GM23338 (cell line): Measurements from ENCODE around the gene IMMP2L. TPM values are rescaled to one million over a fixed set of nuclear protein-coding genes. Genes with fewer than 3 reads are reported as not detected.
A peak's percentile ranks its signal among the peaks of the same experiment; 100 is the strongest.

ENCODE experiments used
- ATAC-seq: fragments of 200-7000 bp; cut with Tn5 transposase; 3 replicates; pipeline ENCODE4 v1.9.1; 2020
- DNase-seq: peaks from one replicate; pipeline ENCODE4 v3.0.0-alpha.2; 2015; ENCODE audit warnings: low spot score
- H2AFZ ChIP-seq: fragments of 200-600 bp; sonication (generic); 2 replicates; pipeline ENCODE4 v1.8.0; 2016; ENCODE audit warnings: antibody characterized with exemption, mild to moderate bottlenecking, moderate library complexity
- H3F3A ChIP-seq: fragments of 200-600 bp; sonication (generic); replicated peaks from 2 replicates; pipeline ENCODE4 v1.8.0; 2017; ENCODE audit warnings: antibody characterized with exemption, mixed run types, low read depth
- H3K27ac ChIP-seq: fragments of 200-600 bp; sonication (generic); 2 replicates; pipeline ENCODE4 v1.6.1; 2016; ENCODE audit warnings: low read depth
- H3K27me3 ChIP-seq: fragments of 200-600 bp; sonication (generic); 2 replicates; pipeline ENCODE4 v1.8.0; 2016; ENCODE audit warnings: mild to moderate bottlenecking, mixed run types, moderate library complexity; ENCODE audit not compliant: insufficient read depth
- H3K36me3 ChIP-seq: fragments of 200-600 bp; sonication (generic); 2 replicates; pipeline ENCODE4 v1.8.0; 2016; ENCODE audit warnings: mild to moderate bottlenecking; ENCODE audit not compliant: insufficient read depth
- H3K4me1 ChIP-seq: fragments of 200-600 bp; sonication (generic); 2 replicates; pipeline ENCODE4 v1.8.0; 2016; ENCODE audit warnings: mild to moderate bottlenecking, moderate library complexity; ENCODE audit not compliant: insufficient read depth
- H3K4me2 ChIP-seq: fragments of 200-600 bp; sonication (generic); 2 replicates; pipeline ENCODE4 v1.7.1; 2017; ENCODE audit warnings: mixed run types
- H3K4me3 ChIP-seq: fragments of 200-600 bp; sonication (generic); 2 replicates; pipeline ENCODE4 v1.6.1; 2016; ENCODE audit warnings: mixed run types
- H3K79me2 ChIP-seq: fragments of 200-600 bp; sonication (generic); replicated peaks from 2 replicates; pipeline ENCODE4 v1.8.0; 2017; ENCODE audit warnings: mild to moderate bottlenecking; ENCODE audit not compliant: insufficient read depth
- H3K9me2 ChIP-seq: fragments of 200-600 bp; sonication (generic); 2 replicates; pipeline ENCODE4 v1.8.0; 2017; ENCODE audit not compliant: insufficient read depth
- H4K20me1 ChIP-seq: fragments of 200-600 bp; sonication (generic); replicated peaks from 2 replicates; pipeline ENCODE4 v1.8.0; 2017; ENCODE audit warnings: mild to moderate bottlenecking; ENCODE audit not compliant: insufficient read depth
- H3K27ac Mint-ChIP-seq: 2 replicates; pipeline ENCODE4 v1.8.0; 2020; ENCODE audit warnings: inconsistent platforms, mild to moderate bottlenecking, moderate library complexity, mixed read lengths
- H3K27me3 Mint-ChIP-seq: 3 replicates; pipeline ENCODE4 v1.8.0; 2022; ENCODE audit warnings: low read depth, mild to moderate bottlenecking, moderate library complexity, mixed read lengths, inconsistent platforms; ENCODE audit not compliant: insufficient read depth, poor library complexity
- H3K36me3 Mint-ChIP-seq: 3 replicates; pipeline ENCODE4 v1.8.0; 2021; ENCODE audit warnings: low read depth, mild to moderate bottlenecking, inconsistent platforms, moderate library complexity, mixed read lengths
- H3K4me1 Mint-ChIP-seq: 3 replicates; pipeline ENCODE4 v1.8.0; 2020; ENCODE audit warnings: mild to moderate bottlenecking, inconsistent platforms, mixed read lengths
- H3K4me3 Mint-ChIP-seq: 3 replicates; pipeline ENCODE4 v1.8.0; 2021; ENCODE audit warnings: moderate library complexity, mild to moderate bottlenecking, inconsistent platforms, mixed read lengths
- H3K9me3 Mint-ChIP-seq: 3 replicates; pipeline ENCODE4 v1.8.0; 2020; ENCODE audit warnings: moderate library complexity, mild to moderate bottlenecking, inconsistent platforms, mixed read lengths
- CTCF ChIP-seq, 2 experiments: fragments of 200-600 bp in 1 of 2; sonication (generic) in 1 of 2; conservative IDR thresholded peaks; 2 replicates each; pipeline versions ENCODE4 v1.5.1 to v1.6.1; 2016 to 2017; ENCODE audit warnings: antibody characterized with exemption in 2 of 2, low read depth in 2 of 2, mild to moderate bottlenecking in 2 of 2, moderate library complexity in 1 of 2
- EZH2 ChIP-seq: fragments of 200-600 bp; sonication (generic); IDR thresholded peaks from one replicate; pipeline ENCODE4 v1.8.0; 2017; ENCODE audit warnings: antibody characterized with exemption, mild to moderate bottlenecking, low read depth; ENCODE audit not compliant: unreplicated experiment
- EZH2phosphoT487 ChIP-seq: fragments of 200-600 bp; sonication (generic); IDR thresholded peaks from one replicate; pipeline ENCODE4 v1.8.1; 2018; ENCODE audit warnings: antibody characterized with exemption; ENCODE audit not compliant: unreplicated experiment
- JUNB ChIP-seq: IDR thresholded peaks from one replicate; pipeline ENCODE4 v1.6.1; 2016; ENCODE audit warnings: antibody characterized with exemption; ENCODE audit not compliant: unreplicated experiment
- STAT1 ChIP-seq: IDR thresholded peaks from one replicate; pipeline ENCODE4 v1.6.1; 2016; ENCODE audit warnings: antibody characterized with exemption; ENCODE audit not compliant: unreplicated experiment
- ZNF114 ChIP-seq: fragments of 250-450 bp; sonication (Bioruptor Pico); IDR thresholded peaks from 2 replicates; pipeline ENCODE4 v1.5.0; 2020; ENCODE audit warnings: mild to moderate bottlenecking, moderate library complexity
- ZNF331 ChIP-seq: fragments of 250-450 bp; sonication (Bioruptor Pico); IDR thresholded peaks from 2 replicates; pipeline ENCODE4 v1.5.0; 2020; ENCODE audit warnings: low read depth, mild to moderate bottlenecking, moderate library complexity
- ZNF462 ChIP-seq: fragments of 250-450 bp; sonication (Bioruptor Pico); IDR thresholded peaks from 2 replicates; pipeline ENCODE4 v1.5.0; 2020; ENCODE audit warnings: mild to moderate bottlenecking, moderate library complexity
- polyA plus RNA-seq: library from polyadenylated mRNA; unstranded; fragments of >200 nt; fragmentation: Nextera tagmentation; extraction: Ambion mirVana; gene quantifications from 2 replicates; pipeline ENCODE4 v1.2.1, GENCODE V29; 2016
- total RNA-seq: library from RNA; depleted of rRNA; stranded (reverse); fragments of >200 nt; shearing (Covaris generic); gene quantifications from 2 replicates; pipeline ENCODE4 v1.2.3, GENCODE V29; 2014
- TF ChIP-seq, protein P1 (sequence below): IDR thresholded peaks from 2 replicates; pipeline ENCODE4 v1.6.1; 2016; ENCODE audit warnings: antibody characterized with exemption

IMMP2L gene
- total and polyA plus RNA-seq, 2 experiments from 2014 or later = 7.3 to 14.0 TPM

DNA sequence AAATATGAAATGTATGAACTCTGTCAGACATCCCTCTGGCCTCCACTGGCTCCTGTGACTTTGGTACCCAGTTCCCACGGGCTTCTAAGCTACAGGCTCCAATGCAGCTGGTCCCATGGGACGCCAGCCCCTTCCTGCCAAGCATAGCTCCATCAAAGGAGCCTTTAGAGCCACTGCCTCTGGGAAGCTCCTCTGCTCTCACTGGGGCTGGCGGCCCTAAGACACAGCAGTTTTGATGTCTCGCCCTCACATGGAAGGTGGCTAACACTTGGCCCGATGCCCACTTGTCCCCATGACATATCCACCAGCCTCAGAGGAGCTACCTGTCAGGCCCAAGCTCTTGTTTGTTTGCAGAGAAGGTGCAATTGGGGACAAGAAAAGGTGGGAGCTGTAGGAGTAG is 925.0 kb downstream of the IMMP2L start:
- Histone ChIP-seq H3K36me3 (no peaks in the 10 kb centered on the region), H3K4me2 (no peak overlapping the region), H3K4me3 (no peak overlapping the region), H3K79me2 (no peaks in the 10 kb centered on the region), H3K27me3 (no peaks in the 10 kb centered on the region), H3K27ac (no peak overlapping the region), H3F3A (no peaks in the 10 kb centered on the region), H3K9me2 (no peaks in the 10 kb centered on the region; the same call in 1 of the 2 replicates), H3K4me1 (peaks cover 14% of the 10 kb centered on the region), H4K20me1 (no peaks in the 10 kb centered on the region), H2AFZ (no peak overlapping the region)
- H3K36me3 Mint-ChIP-seq = peaks cover 3% of the 10 kb centered on the region; the same call in 1 of the 3 replicates
- H3K27me3 Mint-ChIP-seq = no peaks in the 10 kb centered on the region
- H3K27ac Mint-ChIP-seq = no peak overlapping the region
- H3K9me3 Mint-ChIP-seq = peaks cover 3% of the 10 kb centered on the region; the same call in 2 of the 3 replicates
- peaks cover 13% of the 10 kb centered on the region for H3K4me1 Mint-ChIP-seq
- DNase-seq (no peak), ATAC-seq (no peak)
- TF ChIP-seq CTCF (conservative IDR thresholded peaks at IDR 0.05; ENCODE audit: low read depth in 2 of 2) (no peak), STAT1 (no peak)
- no peak overlapping the region for H3K4me3 Mint-ChIP-seq

DNA sequence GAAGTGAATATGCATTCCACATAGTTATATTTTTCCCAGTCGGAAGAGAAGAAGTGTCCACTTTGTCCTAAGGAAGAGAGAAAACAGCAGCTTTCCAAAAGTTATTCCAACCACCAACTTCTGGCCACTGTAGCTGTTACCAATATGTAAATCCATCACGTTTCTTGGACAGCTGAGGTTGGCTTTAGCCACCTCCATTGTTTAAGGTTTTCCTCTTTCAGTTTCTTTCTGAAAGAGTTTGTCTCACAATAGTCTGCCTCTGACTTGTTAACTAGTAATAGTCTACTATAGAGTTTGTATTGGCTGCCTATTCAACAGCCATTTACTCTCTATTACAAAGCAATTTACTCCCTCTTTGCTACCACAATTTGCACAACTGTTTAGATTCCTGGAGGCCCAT is 929.0 kb downstream of the IMMP2L start:
- Histone ChIP-seq H3K4me3 (no peak overlapping the region), H3K4me1 (peaks cover 18% of the 10 kb centered on the region), H3K27ac (no peak overlapping the region), H3K4me2 (0 out of 2 replicates have a peak overlapping the region, but pooled peaks have one; percentile 34), H3F3A (no peaks in the 10 kb centered on the region), H4K20me1 (no peaks in the 10 kb centered on the region), H2AFZ (peak overlapping the region; percentile 85; the same call in 1 of the 2 replicates), H3K79me2 (no peaks in the 10 kb centered on the region), H3K9me2 (no peaks in the 10 kb centered on the region; the same call in 1 of the 2 replicates), H3K36me3 (no peaks in the 10 kb centered on the region), H3K27me3 (no peaks in the 10 kb centered on the region)
- Mint-ChIP-seq H3K9me3 (peaks cover 3% of the 10 kb centered on the region; the same call in 2 of the 3 replicates), H3K36me3 (peaks cover 3% of the 10 kb centered on the region; the same call in 2 of the 3 replicates), H3K4me1 (peaks cover 13% of the 10 kb centered on the region), H3K4me3 (no peak overlapping the region), H3K27me3 (no peaks in the 10 kb centered on the region), H3K27ac (no peak overlapping the region)
- no peak for ATAC-seq
- DNase-seq = no peak
- TF ChIP-seq, protein P1, sequence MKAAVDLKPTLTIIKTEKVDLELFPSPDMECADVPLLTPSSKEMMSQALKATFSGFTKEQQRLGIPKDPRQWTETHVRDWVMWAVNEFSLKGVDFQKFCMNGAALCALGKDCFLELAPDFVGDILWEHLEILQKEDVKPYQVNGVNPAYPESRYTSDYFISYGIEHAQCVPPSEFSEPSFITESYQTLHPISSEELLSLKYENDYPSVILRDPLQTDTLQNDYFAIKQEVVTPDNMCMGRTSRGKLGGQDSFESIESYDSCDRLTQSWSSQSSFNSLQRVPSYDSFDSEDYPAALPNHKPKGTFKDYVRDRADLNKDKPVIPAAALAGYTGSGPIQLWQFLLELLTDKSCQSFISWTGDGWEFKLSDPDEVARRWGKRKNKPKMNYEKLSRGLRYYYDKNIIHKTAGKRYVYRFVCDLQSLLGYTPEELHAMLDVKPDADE = no peak
- no peak for TF ChIP-seq ZNF114 (CRISPR knock-in tag)
- no peak for TF ChIP-seq EZH2phosphoT487
- no peak for TF ChIP-seq CTCF (conservative IDR thresholded peaks at IDR 0.05; ENCODE audit: low read depth in 2 of 2)
- no peak for TF ChIP-seq EZH2
- TF ChIP-seq ZNF462 (CRISPR knock-in tag) = no peak
- TF ChIP-seq ZNF331 = no peak
- no peak for TF ChIP-seq JUNB
